GM12878 (cell line): ENCODE measurements around the gene ARSI. TPM values are rescaled to one million over a fixed set of nuclear protein-coding genes. Genes with fewer than 3 reads are reported as not detected.
A peak's percentile ranks its signal among the peaks of the same experiment; 100 is the strongest.

ENCODE experiments used
- ATAC-seq: fragments of 200-7000 bp; cut with Tn5 transposase; 3 replicates; pipeline ENCODE4 v1.9.1; 2020; ENCODE audit warnings: mild to moderate bottlenecking, moderate library complexity
- BruUV-seq: library from RNA; stranded (reverse); fragments of 400-500 nt; replicated peaks from 2 replicates; lab custom pipeline; 2021; lab: Mats Ljungman, UMichigan
- CTCF ChIA-PET: fragments of 300-600 bp; sonication (Branson Sonifier 250); formaldehyde crosslinking; extraction: SDS; loops from one replicate; lab custom pipeline; 2021; ENCODE audit warnings: inconsistent platforms; lab: Yijun Ruan, JAX
- POLR2A ChIA-PET: fragments of 350-600 bp; formaldehyde crosslinking; extraction: SDS; loops from one replicate; lab custom pipeline; 2021; ENCODE audit warnings: inconsistent platforms; lab: Charles Lee
- RAD21 ChIA-PET: fragments of 300-600 bp; sonication (Branson Sonifier 250); formaldehyde crosslinking; loops from one replicate; lab custom pipeline; 2023; ENCODE audit warnings: antibody characterized with exemption; ENCODE audit not compliant: unreplicated experiment; lab: Charles Lee
- SMC1A ChIA-PET: fragments of 300-600 bp; sonication (Branson Sonifier 250); formaldehyde crosslinking; loops from one replicate; lab custom pipeline; 2023; ENCODE audit not compliant: unreplicated experiment, uncharacterized antibody; lab: Charles Lee
- DNase-seq: peaks from one replicate; pipeline ENCODE4 v3.0.0-alpha.2; 2011; ENCODE audit warnings: low read depth, low spot score
- FAIRE-seq: peaks from 3 replicates; lab custom pipeline; 2011; peaks lifted over from hg19 to GRCh38; lab: Jason Lieb, UNC
- H2AFZ ChIP-seq: 2 replicates; pipeline ENCODE4 v1.6.0; 2011; ENCODE audit warnings: low read depth, low read length, control low read depth; ENCODE audit not compliant: control insufficient read depth
- H3K27ac ChIP-seq: 2 replicates; pipeline ENCODE4 v1.5.1; 2011; ENCODE audit warnings: control low read depth; ENCODE audit not compliant: control insufficient read depth, insufficient read depth
- H3K27me3 ChIP-seq, 2 experiments: replicated peaks in 1 of 2; 2 replicates each; pipeline versions ENCODE4 v1.6.0 to v1.6.1; 2011; ENCODE audit warnings: low read length in 1 of 2; ENCODE audit not compliant: control insufficient read depth in 2 of 2, insufficient read depth in 2 of 2
- H3K36me3 ChIP-seq, 2 experiments: 2 replicates each; pipeline ENCODE4 v1.5.1; 2011; ENCODE audit warnings: low read length in 1 of 2; ENCODE audit not compliant: control insufficient read depth in 2 of 2, insufficient read depth in 2 of 2
- H3K4me1 ChIP-seq: 2 replicates; pipeline ENCODE4 v1.6.1; 2011; ENCODE audit warnings: mild to moderate bottlenecking, low read length, moderate library complexity, mixed read lengths; ENCODE audit not compliant: control insufficient read depth, insufficient read depth
- H3K4me2 ChIP-seq: 2 replicates; pipeline ENCODE4 v1.6.0; 2011; ENCODE audit warnings: control low read depth; ENCODE audit not compliant: control insufficient read depth, insufficient read depth
- H3K4me3 ChIP-seq: fragments of 200-600 bp; sonication (generic); 2 replicates; pipeline ENCODE4 v1.5.1; 2016
- H3K79me2 ChIP-seq: 2 replicates; pipeline ENCODE4 v1.6.0; 2011; ENCODE audit warnings: low read length; ENCODE audit not compliant: control insufficient read depth, insufficient read depth
- H3K9ac ChIP-seq: 2 replicates; pipeline ENCODE4 v1.8.0; 2011; ENCODE audit warnings: low read length, control low read depth, mixed read lengths; ENCODE audit not compliant: control insufficient read depth, insufficient read depth
- H3K9me3 ChIP-seq: replicated peaks from 3 replicates; pipeline ENCODE4 v1.5.1; 2011; ENCODE audit warnings: mild to moderate bottlenecking, low read length; ENCODE audit not compliant: control insufficient read depth, insufficient read depth
- H4K20me1 ChIP-seq: 2 replicates; pipeline ENCODE4 v1.6.0; 2011; ENCODE audit not compliant: control insufficient read depth, insufficient read depth
- BACH1 ChIP-seq: fragments of 450-650 bp; IDR thresholded peaks from 2 replicates; pipeline ENCODE4 v1.6.1; 2017; ENCODE audit warnings: mild to moderate bottlenecking, borderline replicate concordance
- CBX3 ChIP-seq: fragments of 200-600 bp; sonication (generic); IDR thresholded peaks from 2 replicates; pipeline ENCODE4 v1.6.1; 2016; ENCODE audit warnings: low read depth, borderline replicate concordance
- CBX5 ChIP-seq: sonication (generic); IDR thresholded peaks from 2 replicates; pipeline ENCODE4 v1.6.1; 2016; ENCODE audit warnings: low read depth, moderate library complexity, mild to moderate bottlenecking, inconsistent platforms
- EGR1 ChIP-seq, 2 experiments: IDR thresholded peaks; 1 replicate in 1 of 2; 2 replicates in 1 of 2; pipeline ENCODE4 v1.6.1; 2011 to 2012; ENCODE audit warnings: low read depth in 2 of 2, low read length in 2 of 2, borderline replicate concordance in 1 of 2, mild to moderate bottlenecking in 1 of 2, moderate library complexity in 1 of 2
- EZH2 ChIP-seq: IDR thresholded peaks from 2 replicates; pipeline ENCODE4 v1.6.1; 2012; ENCODE audit warnings: low read depth, mild to moderate bottlenecking, control low read depth, inconsistent platforms, low read length, borderline replicate concordance; ENCODE audit not compliant: control insufficient read depth
- FOXM1 ChIP-seq: IDR thresholded peaks from 2 replicates; pipeline ENCODE4 v1.6.1; 2012; ENCODE audit warnings: low read depth, mild to moderate bottlenecking, inconsistent platforms, low read length, moderate library complexity
- MAX ChIP-seq: IDR thresholded peaks from 2 replicates; pipeline ENCODE4 v1.6.1; 2012; ENCODE audit warnings: low read depth, low read length, improper control_type of control experiment
- NFYB ChIP-seq: IDR thresholded peaks from 2 replicates; pipeline ENCODE4 v1.6.1; 2011; ENCODE audit warnings: low read depth, mild to moderate bottlenecking, low read length, improper control_type of control experiment, moderate library complexity; ENCODE audit not compliant: insufficient read depth
- PAX5 ChIP-seq: IDR thresholded peaks from 2 replicates; pipeline ENCODE4 v1.6.1; 2011; ENCODE audit warnings: low read depth, low read length, borderline replicate concordance
- RAD21 ChIP-seq: IDR thresholded peaks from 2 replicates; pipeline ENCODE4 v1.6.1; 2011; ENCODE audit warnings: mild to moderate bottlenecking, low read depth, low read length, moderate library complexity; ENCODE audit not compliant: insufficient read depth
- SIX5 ChIP-seq: IDR thresholded peaks from 2 replicates; pipeline ENCODE4 v1.6.1; 2011; ENCODE audit warnings: mild to moderate bottlenecking, low read depth, low read length, moderate library complexity; ENCODE audit not compliant: severe bottlenecking
- SMAD1 ChIP-seq: fragments of 450-650 bp; IDR thresholded peaks from 2 replicates; pipeline ENCODE4 v1.6.1; 2018; ENCODE audit warnings: mild to moderate bottlenecking, low read depth; ENCODE audit not compliant: partially characterized antibody
- WGBS: methylation state at CpG from one replicate; pipeline ENCODE4 v1.1.6; 2016; ENCODE audit warnings: low lambda C conversion rate; ENCODE audit not compliant: insufficient replicate concordance, insufficient coverage; ENCODE audit errors: missing lambda C conversion rate; 5-methylcytosine and 5-hydroxymethylcytosine counted together
- in situ Hi-C: fragments of 300-500 bp; cut with MboI; formaldehyde crosslinking; loops from 9 replicates; pipeline ENCODE4 v1.14.3; 2018; ENCODE audit warnings: mixed read lengths
- intact Hi-C: fragments of 100-400 bp; cut with micrococcal nuclease; formaldehyde crosslinking; loops from one replicate; pipeline ENCODE4 v1.14.2; 2022; ENCODE audit not compliant: unreplicated experiment
- polyA plus RNA-seq, 11 experiments: library from polyadenylated mRNA; depleted of rRNA in 4 of 11; unstranded in 6 of 11; stranded (reverse) in 5 of 11; fragments of >200 nt; fragmentation: Nextera tagmentation in 4 of 11; fragmentation: Illumina TruSeq in 1 of 11; extraction: Ambion mirVana in 4 of 11; extraction: Trizol in 1 of 11; gene quantifications; 1 replicate in 1 of 11; 2 replicates in 10 of 11; pipeline versions ENCODE4 v1.2.1 to v1.2.3, GENCODE V29; 2011 to 2016; ENCODE audit warnings: inconsistent platforms in 2 of 11, missing spikeins in 2 of 11, low read depth in 1 of 11
- total RNA-seq, 4 experiments: library from RNA; depleted of rRNA in 3 of 4; stranded (reverse); fragments of >200 nt in 3 of 4; fragmentation: Illumina TruSeq in 1 of 4; extraction: Trizol in 1 of 4; gene quantifications; 2 replicates each; pipeline versions ENCODE4 v1.2.1 to v1.2.3, GENCODE V29; 2013 to 2021

The ARSI gene
- total and polyA plus RNA-seq, 10 of the 15 experiments (the other 5 are each of a cell fraction or from before 2014, with no cell fraction given) = not detected

GRCh38 chr5:150317048-150318003 is 14.6 kb upstream of the ARSI start:
- Histone ChIP-seq H3K4me3 (no peak overlapping the region), H3K4me2 (no peak overlapping the region), H3K27ac (no peak overlapping the region), H2AFZ (no peak overlapping the region), H4K20me1 (no peaks in the 10 kb centered on the region), H3K79me2 (no peaks in the 10 kb centered on the region), H3K36me3 (no peaks in the 10 kb centered on the region), H3K9me3 (no peaks in the 10 kb centered on the region), H3K27me3 (peaks cover 2 to 4% of the 10 kb centered on the region in 2 experiments; a peak in 3 of 4 replicates)
- ATAC-seq = peak; percentile 57
- intact Hi-C loops = no loop called here
- no peak for DNase-seq
- CTCF ChIA-PET = no interaction called here
- FAIRE-seq = no peak
- TF ChIP-seq CBX5 = no peak
- no peak for TF ChIP-seq PAX5
- no peak for TF ChIP-seq CBX3
- TF ChIP-seq RAD21 = no peak
- TF ChIP-seq MAX = no peak
- no peak for TF ChIP-seq SMAD1
- TF ChIP-seq FOXM1 = no peak
- no peak for TF ChIP-seq SIX5
- no peak for TF ChIP-seq EZH2
- no peak for TF ChIP-seq NFYB
- no peak for TF ChIP-seq BACH1
- TF ChIP-seq EGR1 (IDR thresholded peaks at IDR 0.05; ENCODE audit: borderline replicate concordance in 1 of 2, low read depth in 2 of 2, low read length in 2 of 2) = no peak
- TF ChIP-seq, all 136 proteins: peak for 0
- ChIA-PET RAD21 (no interaction called here), SMC1A (no interaction called here), POLR2A (no interaction called here)
- BruUV-seq = no TSS peak
- WGBS = 38% methylated on average over 11 of the region's 11 CpGs
- Histone ChIP-seq H3K4me1 (no peaks in the 10 kb centered on the region), H3K9ac (no peak overlapping the region)
- in situ Hi-C loops = no loop called here
